ENCODE results near the gene SLC36A1.

DNA sequence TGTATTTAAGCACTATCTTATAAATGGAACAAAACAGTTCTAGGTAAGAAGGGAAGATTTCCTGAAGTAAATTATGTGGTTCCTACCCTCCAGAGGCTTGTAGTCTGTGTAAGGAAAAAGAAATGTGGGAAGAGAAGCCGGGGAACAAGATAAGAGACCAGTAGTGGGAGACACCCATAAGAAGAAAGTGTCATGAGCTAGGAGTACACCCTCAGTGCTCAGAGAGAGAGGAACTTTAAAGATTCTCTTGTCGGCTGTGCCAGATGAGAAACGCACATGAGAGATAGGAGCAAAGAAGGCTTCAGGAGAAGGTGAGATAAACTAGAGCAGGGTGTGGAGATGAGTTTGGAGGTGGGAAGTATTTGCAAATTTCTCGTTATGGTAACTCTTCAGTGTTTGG, 18.1 kb downstream of the SLC36A1 start:
- TF ChIP-seq POLR2AphosphoS5 (IDR thresholded peaks at IDR 0.05) (no peak), POLR2A (IDR thresholded peaks at IDR 0.05) (no peak)
- TF ChIP-seq, protein P1, sequence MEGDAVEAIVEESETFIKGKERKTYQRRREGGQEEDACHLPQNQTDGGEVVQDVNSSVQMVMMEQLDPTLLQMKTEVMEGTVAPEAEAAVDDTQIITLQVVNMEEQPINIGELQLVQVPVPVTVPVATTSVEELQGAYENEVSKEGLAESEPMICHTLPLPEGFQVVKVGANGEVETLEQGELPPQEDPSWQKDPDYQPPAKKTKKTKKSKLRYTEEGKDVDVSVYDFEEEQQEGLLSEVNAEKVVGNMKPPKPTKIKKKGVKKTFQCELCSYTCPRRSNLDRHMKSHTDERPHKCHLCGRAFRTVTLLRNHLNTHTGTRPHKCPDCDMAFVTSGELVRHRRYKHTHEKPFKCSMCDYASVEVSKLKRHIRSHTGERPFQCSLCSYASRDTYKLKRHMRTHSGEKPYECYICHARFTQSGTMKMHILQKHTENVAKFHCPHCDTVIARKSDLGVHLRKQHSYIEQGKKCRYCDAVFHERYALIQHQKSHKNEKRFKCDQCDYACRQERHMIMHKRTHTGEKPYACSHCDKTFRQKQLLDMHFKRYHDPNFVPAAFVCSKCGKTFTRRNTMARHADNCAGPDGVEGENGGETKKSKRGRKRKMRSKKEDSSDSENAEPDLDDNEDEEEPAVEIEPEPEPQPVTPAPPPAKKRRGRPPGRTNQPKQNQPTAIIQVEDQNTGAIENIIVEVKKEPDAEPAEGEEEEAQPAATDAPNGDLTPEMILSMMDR (IDR thresholded peaks at IDR 0.05 in 8 of 11, conservative IDR thresholded peaks at IDR 0.05 in 3 of 11) = no peak
